Measurements from ENCODE around the gene AMHR2. TPM values are rescaled to one million over a fixed set of nuclear protein-coding genes. Genes with fewer than 3 reads are reported as not detected.

The AMHR2 gene
- total RNA-seq, 1 experiment from 2014 or later: not detected

DNA sequence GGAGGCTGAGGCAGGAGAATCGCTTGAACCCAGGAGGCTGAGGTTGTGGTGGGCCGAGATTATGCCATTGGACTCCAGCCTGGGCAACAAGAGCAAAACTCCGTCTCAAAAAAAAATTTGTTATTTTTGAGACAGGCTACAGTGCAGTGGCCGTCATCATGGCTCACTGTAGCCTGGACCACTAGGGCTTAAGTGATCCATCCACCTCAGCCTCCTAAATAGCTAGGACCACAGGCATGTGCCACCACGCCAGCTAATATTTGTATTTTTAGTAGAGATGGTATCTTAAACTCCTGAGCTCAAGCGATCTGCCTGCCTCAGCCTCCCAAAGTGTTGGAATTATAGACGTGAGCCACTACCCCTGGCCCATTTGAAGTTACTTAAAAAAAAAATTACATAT is 27.3 kb downstream of the AMHR2 start:
- TF ChIP-seq, protein P1, sequence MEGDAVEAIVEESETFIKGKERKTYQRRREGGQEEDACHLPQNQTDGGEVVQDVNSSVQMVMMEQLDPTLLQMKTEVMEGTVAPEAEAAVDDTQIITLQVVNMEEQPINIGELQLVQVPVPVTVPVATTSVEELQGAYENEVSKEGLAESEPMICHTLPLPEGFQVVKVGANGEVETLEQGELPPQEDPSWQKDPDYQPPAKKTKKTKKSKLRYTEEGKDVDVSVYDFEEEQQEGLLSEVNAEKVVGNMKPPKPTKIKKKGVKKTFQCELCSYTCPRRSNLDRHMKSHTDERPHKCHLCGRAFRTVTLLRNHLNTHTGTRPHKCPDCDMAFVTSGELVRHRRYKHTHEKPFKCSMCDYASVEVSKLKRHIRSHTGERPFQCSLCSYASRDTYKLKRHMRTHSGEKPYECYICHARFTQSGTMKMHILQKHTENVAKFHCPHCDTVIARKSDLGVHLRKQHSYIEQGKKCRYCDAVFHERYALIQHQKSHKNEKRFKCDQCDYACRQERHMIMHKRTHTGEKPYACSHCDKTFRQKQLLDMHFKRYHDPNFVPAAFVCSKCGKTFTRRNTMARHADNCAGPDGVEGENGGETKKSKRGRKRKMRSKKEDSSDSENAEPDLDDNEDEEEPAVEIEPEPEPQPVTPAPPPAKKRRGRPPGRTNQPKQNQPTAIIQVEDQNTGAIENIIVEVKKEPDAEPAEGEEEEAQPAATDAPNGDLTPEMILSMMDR (conservative IDR thresholded peaks at IDR 0.05): no peak
- Histone ChIP-seq H2AFZ (ENCODE audit: low read length) (no peak overlapping the region), H3K4me2 (ENCODE audit: insufficient read depth, insufficient read length, low read length) (no peak overlapping the region), H2BK15ac (ENCODE audit: low read depth, low read length) (no peak overlapping the region), H3K79me1 (ENCODE audit: insufficient read depth, low read depth, low read length, poor library complexity, severe bottlenecking) (peaks cover 3% of the 10 kb centered on the region), H2AK5ac (ENCODE audit: insufficient read length, low read length) (no peak overlapping the region), H4K5ac (ENCODE audit: insufficient read length, low read depth, low read length) (no peak overlapping the region), H3T11ph (ENCODE audit: low read length) (no peak overlapping the region), H4K20me1 (ENCODE audit: control insufficient read depth, insufficient read depth, insufficient read length) (no peaks in the 10 kb centered on the region), H2BK120ac (ENCODE audit: low read depth, low read length, poor library complexity, severe bottlenecking) (no peak overlapping the region), H3K18ac (ENCODE audit: insufficient read length, low read depth, low read length) (no peak overlapping the region), H3K23me2 (ENCODE audit: insufficient read length, low read depth, low read length, poor library complexity, severe bottlenecking) (no peaks in the 10 kb centered on the region), H3K27ac (ENCODE audit: insufficient read length, low read depth, low read length) (no peak overlapping the region), H2BK12ac (ENCODE audit: insufficient read length, low read depth, low read length) (no peak overlapping the region), H4K91ac (ENCODE audit: insufficient read length, low read depth, low read length) (no peak overlapping the region), H3K27me3 (ENCODE audit: insufficient read depth, low read length) (no peaks in the 10 kb centered on the region), H4K8ac (replicated peaks; ENCODE audit: insufficient read length, low read depth, low read length) (no peak overlapping the region), H3K9ac (ENCODE audit: extremely low read depth, insufficient read length, low read length) (no peak overlapping the region), H2BK20ac (ENCODE audit: low read depth, low read length, poor library complexity, severe bottlenecking) (no peak overlapping the region), H2BK5ac (ENCODE audit: insufficient read length, low read length) (no peak overlapping the region), H3K79me2 (ENCODE audit: insufficient read depth, low read length) (peaks cover 23% of the 10 kb centered on the region), H3K23ac (ENCODE audit: insufficient read length, low read depth, low read length) (no peak overlapping the region), H3K14ac (ENCODE audit: insufficient read depth, low read length) (no peak overlapping the region), H3K4ac (ENCODE audit: low read depth, low read length) (no peak overlapping the region), H3K9me3 (ENCODE audit: control insufficient read depth, low read depth, low read length) (no peaks in the 10 kb centered on the region), H3K4me1 (ENCODE audit: insufficient read depth, low read length) (no peaks in the 10 kb centered on the region), H3K56ac (ENCODE audit: insufficient read length, low read depth, low read length) (no peak overlapping the region)
- Mint-ChIP-seq H3K36me3 (ENCODE audit: insufficient read depth in 1 of 3, low read depth in 3 of 3) (peaks cover 40 to 53% (median 52%) of the 10 kb centered on the region in 3 experiments), H3K4me3 (peak overlapping the region; percentile 25 to 35; a peak in 2 of 5 replicates), H3K9me3 (no peaks in the 10 kb centered on the region; a peak in 1 of 5 replicates), H3K27me3 (ENCODE audit: low read depth) (no peaks in the 10 kb centered on the region), H3K27ac (0 out of 7 replicates have a peak overlapping the region, but pooled peaks of 1 of the 3 experiments have one; percentile 5), H3K4me1 (peaks cover 19 to 30% of the 10 kb centered on the region in 2 experiments)
- no CpG with 5 or more reads among the region's 7 CpGs for WGBS (ENCODE audit: extremely low coverage, insufficient read length, low lambda C conversion rate)
- no peak for DNase-seq
